Measurements from ENCODE around the gene PCMT1.
"Not testable (repeated sequence)": the region's sequence is repeated elsewhere in the genome, so short reads cannot be mapped to it uniquely, and the experiment has no call there.

Gene PCMT1

DNA sequence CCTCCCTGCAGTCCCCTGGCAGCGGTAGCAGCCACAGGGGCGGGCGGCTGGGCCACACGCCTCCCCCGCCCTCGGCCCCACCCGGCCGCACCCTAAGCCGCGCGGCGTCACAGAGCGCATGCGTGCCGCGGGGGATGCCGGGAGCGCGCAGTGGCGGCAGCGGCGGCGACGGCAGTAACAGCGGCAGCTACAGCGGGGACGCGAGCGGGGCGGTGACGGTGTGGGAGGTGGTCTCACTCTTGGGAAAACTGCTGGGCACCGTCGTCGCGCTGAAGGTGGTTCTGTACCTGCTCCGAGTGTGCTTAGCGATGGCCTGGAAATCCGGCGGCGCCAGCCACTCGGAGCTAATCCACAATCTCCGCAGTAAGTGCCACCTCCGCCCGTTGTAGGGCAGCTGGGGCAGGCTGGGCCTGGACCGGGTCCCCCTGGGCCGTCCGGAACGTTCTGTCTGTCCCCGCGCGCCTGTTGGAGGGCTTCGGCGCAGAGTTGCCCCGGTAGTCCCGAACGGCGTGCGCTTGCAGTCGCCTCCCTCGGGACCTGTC is at the start of gene PCMT1:
Gene PCMT1 (plus strand): TSS at position 148 of the 542 bp plus-strand sequence. CDS start 161 bp downstream, at position 309.
- DNase-seq = peak; percentile 97 to 99 (median 99)

DNA sequence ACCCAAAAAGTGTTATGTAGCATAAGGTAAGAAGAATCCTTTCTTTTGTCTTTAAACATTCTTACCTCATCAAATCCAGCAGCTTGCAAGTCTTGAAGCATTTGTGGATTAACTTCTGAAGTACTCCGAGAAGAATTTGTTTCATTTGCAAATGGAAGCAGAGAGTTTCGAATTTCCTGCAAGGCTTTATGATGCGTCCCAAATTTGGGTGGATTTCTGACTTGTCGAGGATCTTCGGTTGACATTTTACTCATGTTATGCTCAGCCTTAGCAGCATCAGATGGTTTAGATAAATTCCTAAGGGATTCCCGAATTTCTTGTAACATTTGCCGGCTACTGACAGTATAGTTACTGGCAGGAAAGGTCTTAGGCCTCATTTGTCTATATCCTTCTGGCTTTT is 47.8 kb upstream of the PCMT1 start:
- no peak for DNase-seq

GRCh38 chr6:149711711-149712110 is 37.8 kb upstream of the PCMT1 start:
- no peak for DNase-seq

GRCh38 chr6:149714442-149714841 is 35.1 kb upstream of the PCMT1 start:
- no peak for DNase-seq

DNA sequence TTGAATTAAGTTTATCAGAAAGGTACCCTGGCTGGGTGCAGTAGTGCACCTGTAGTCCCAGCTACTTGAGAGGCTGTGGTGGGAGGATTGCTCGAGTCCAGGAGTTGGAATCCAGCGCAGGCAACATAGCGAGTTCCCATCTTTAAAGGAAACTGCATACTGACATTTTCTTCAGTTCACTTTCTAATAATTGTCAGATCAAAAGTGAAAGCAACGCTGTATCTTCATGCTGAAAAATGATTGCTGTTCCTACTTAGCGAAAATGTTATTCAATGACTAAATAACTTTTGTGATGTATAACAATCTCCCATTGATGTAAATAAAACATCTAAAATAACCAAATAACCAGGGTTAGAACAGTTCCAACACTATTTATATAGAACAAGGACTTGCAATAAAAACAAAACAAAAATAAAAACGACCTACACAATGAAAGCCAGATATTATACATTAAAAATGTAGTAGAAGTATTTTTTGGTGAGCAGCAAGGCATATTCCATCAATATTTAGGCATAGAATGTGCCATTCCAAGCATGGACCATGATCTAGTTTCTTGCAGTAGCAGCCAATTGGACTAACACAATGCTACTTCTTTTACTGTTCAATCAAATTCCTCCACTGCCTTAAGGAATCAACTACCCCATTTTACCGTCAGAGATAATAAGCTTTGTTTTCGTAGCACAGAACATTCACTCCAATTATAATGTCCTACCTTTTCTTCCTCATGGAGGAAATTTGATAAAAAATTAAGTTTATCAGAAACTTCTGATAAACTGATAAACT is 33.2 kb upstream of the PCMT1 start:
- peak; percentile 19 to 64 (median 46) for DNase-seq

DNA sequence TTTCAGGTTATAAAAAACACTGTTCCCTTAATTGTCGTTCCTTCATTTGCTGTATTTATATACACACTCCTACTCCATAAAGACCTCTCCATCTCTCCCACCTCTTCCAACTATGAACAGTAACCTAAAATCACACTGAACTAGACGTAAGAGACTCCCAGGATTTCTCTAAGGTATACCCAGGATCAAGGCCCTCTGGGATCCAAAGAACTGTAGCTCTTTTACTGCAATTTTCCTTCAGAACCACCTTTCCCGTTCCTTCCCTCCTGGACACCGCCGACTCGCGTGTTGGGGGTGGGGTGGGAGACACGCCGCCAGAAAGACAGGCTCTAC is 32.3 kb upstream of the PCMT1 start:
- DNase-seq = peak in 1 of 3 donors; percentile 2

- peak; percentile 88 to 95 (median 93) for DNase-seq
Measured at GRCh38 chr6:149717588-149718458, 31.7 kb upstream of the PCMT1 start, which contains the start of gene LATS1. Gene LATS1 (minus strand): TSS chr6:149718101. CDS start chr6:149702126, 15,975 bp downstream.

- no peak for DNase-seq
Measured at GRCh38 chr6:149719531-149719930, 30.0 kb upstream of the PCMT1 start.

GRCh38 chr6:149723262-149723661 is 26.3 kb upstream of the PCMT1 start:
- no peak for DNase-seq

DNA sequence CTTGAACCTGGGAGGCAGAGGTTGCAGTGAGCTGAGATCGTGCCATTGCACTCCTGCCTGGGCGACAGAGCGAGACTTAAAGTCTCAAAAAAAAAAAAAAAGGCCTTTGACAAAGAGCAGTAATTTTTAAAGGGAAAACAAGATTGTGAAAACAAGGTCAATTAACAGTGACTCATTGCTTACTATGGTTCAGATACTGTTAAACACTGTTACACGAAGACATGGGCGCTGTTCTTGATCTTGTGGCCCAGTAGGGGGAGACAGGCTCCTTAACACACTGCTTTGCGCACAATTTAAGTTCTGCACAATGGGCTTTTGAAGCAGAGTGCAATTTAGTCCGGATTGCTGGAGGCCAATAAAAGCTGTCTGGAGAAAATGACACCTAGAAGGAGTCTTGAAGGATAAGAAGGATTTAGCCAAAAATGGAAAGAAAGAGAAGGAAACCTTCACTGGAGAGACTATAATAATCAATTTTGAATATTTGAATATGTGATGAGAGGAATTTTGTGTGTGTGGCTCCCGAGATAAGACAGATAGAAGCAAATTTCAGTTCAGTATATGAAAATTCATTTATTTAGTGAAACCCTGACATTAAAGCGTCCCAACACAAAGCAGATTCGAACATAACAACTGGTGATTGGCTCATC is 25.6 kb upstream of the PCMT1 start:
- peak; percentile 82 to 88 (median 87) for DNase-seq

GRCh38 chr6:149725785-149726184 is 23.8 kb upstream of the PCMT1 start:
- DNase-seq = no peak

DNA sequence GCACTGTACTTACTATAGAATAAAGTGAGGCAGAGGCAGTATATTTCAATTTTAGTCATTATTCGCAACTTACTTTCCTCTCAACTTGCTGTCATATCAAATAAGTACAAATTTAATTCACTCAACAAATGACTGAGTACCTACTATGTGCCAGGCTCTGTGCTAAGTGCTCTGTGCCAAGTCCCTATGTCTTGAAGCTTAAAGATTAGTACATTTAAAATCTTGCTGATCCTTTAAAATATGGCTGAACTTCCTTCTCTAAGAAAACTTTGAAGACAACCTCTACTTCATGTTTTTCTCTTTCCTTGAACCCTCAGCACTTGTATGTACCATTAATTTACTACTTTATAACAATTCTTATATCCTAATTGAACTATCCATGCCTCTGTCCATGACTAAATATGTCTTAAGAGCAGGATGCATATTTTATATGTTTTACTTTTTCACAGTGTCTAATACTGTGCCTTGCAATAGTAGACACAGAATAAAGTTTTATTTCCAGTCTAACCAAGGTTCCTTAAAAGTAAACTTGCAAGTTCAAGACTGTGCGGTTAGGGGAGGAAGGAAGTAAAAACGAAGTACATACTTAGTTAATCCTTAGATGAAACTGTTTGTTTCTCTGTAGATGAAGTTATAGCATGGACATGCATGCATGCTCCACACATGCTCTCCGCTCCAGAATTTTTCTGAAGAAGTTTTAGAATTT is 21.6 kb upstream of the PCMT1 start:
- peak; percentile 37 to 62 (median 61) for DNase-seq

DNA sequence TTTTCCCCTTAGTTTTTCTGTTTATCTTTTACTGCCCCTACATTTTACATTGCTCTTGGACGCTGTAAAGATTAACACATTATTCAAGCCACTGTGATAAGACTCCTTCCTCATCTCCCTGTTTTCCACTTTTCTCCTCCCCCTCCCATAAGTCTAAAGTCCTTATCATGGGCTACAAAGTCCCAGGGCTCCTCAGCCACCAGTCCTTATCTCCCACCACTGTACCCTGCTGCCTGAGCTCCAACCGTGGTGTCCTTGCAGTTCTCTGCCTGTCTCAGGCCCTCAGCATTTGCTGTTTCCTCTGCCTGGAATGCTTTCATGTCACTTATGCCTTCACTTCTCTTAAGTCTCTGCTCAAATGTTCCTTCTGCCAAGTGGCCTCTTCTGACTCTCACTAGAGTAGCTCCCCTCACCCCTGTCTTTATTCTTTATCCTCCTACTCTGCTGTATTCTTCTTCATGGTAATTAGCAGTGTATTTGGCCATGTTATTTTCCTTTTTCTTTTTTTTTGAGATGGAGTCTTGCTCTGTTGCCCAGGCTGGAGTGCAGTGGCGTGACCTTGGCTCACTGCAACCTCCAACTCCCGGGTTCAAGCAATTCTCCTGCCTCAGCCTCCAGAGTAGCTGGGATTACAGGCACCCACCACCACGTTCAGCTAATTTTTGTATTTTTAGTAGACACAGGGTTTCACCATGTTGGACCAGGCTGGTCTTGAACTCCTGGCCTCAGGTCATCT is 20.9 kb upstream of the PCMT1 start:
- no peak for DNase-seq

GRCh38 chr6:149729824-149730223 is 19.7 kb upstream of the PCMT1 start:
- DNase-seq = peak; percentile 66 to 72 (median 66)

DNA sequence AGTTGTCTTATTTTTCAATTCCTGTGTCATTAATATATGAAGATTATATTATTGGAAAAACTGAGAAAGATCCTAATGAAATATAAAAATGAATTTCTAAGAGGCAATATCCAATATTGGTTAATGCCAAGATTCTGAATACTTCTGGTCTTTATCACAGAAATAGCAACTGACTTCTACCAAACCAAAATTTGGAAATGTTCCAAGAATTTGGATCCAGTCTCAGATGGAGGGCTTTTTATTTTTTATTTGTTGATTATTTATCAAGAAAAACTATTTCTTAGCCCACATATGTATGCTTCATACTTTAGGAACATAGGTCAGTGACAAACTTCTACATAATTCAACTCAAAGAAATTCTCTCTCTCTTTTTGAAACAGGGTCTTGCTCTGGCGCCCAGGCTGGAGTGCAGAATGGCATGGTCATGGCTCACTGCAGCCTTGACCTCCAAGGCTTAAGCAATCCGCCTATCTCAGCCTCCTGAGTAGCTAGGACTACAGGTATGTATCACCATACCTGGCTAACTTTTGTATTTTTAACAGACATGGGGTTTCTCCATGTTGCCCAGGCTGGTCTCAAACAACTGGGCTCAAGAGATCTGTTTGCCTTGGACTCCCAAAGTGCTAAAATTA is 16.3 kb upstream of the PCMT1 start:
- DNase-seq = no peak

GRCh38 chr6:149734915-149735314 is 14.6 kb upstream of the PCMT1 start:
- DNase-seq = no peak

GRCh38 chr6:149745252-149745651 is 4.3 kb upstream of the PCMT1 start:
- DNase-seq = not testable (repeated sequence)

- DNase-seq = peak; percentile 95 to 97 (median 96)
Measured at GRCh38 chr6:149746147-149746946, 3.2 kb upstream of the PCMT1 start, which contains the start of gene NUP43. Gene NUP43 (minus strand): TSS chr6:149746529. CDS start chr6:149746495, 34 bp downstream.

DNA sequence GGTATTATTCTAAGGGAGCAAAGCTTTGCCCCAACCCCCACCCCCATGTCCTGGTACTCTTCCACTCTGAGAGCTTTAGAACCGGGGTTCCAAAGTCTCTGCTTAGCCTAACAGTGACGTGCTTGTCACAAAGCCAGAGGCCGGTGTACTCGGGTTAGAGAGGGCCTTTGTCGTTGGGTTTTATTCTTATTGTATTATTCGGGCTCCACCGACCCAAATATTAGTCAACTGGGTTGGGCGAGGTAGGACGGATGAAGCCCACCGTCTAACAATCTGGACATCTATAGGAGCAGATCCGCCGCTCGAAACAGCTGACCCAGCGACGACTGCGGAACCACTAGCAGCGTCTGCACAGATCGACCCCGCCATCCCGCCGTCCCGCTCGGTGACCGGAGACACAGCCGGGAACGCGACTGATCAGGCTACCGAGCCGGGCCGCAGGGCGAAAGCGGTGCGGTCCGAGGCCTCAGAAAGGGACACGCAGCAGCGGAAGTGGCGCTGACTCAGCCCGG is 403 bp upstream of the PCMT1 start:
- not testable (repeated sequence) for DNase-seq

- peak; percentile 53 to 69 (median 53) for DNase-seq
Measured at GRCh38 chr6:149750136-149750609, 632 bp downstream of the PCMT1 start.

All from suppressor macrophage treated with lipopolysaccharide for 1 hour (primary cell).